CD4-positive, alpha-beta T cell treated with Interleukin-4 for 1 hour (primary cell): ENCODE results near the gene ACOT11.

Experiments
- DNase-seq, 2 donors: peaks; one replicate each; pipeline ENCODE4 v3.0.0-alpha.2; 2020 to 2022

ACOT11 gene

DNA sequence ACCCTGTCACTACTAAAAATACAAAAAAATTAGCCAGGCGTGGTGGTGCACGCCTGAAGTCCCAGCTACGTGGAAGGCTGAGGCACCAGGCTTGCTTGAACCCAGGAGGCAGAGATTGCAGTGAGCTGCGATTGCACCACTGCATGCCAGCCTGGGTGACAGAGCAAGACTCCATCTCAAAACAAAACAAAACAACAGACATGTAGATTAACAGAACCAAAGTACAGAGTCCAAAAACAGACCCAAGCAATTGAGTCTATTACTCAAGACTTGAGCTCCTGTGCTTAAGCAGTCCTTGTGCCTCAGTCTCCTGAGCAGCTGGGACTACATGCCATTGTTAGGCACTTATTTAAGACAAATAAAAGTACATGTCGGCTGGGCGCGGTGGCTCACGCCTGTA is 9.5 kb upstream of the ACOT11 start:
- DNase-seq, result no peak

- DNase-seq, result no peak
Measured at GRCh38 chr1:54540582-54541295, 7.3 kb upstream of the ACOT11 start.

- DNase-seq, result peak; percentile 40 to 41
Measured at GRCh38 chr1:54542120-54542961, 5.7 kb upstream of the ACOT11 start.

GRCh38 chr1:54542962-54543539 is 5.0 kb upstream of the ACOT11 start:
- no peak for DNase-seq

DNA sequence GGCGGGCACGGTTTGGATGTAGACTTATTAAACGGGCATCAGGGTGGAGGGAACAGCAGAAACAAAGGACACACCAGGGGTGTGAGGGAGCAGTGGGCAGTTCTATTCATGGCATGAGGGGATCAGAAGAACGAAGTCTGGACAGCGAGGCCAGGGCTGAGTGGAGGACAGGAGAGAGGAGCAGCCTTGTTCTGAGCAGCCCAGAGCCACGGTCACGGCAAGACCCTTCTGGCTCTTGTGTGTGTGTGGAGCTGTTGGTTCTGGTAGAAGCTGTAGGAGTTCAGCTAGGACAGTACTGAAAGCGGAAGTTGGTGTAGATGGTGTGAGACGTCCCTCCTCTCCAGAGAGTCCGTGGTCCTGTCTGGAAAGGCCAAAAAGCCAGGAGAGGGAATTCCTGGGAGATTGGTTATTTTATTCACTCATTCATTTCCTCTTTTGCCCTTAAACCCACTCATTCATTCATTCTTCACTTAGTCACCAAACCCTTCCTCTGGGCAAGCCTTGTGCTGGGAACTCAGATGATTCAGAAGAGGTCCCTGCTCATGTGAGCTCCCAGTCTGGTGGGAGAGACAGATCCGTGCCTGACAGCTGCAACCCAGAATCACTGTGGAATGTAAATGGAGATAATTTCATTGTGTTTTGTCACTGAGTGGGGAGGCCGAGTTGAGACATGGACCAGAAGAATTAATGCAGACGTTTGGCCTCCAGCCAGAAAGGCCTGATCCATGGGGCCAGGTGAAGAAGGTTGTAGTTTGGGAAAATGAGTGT is 4.1 kb upstream of the ACOT11 start:
- DNase-seq, result no peak

DNA sequence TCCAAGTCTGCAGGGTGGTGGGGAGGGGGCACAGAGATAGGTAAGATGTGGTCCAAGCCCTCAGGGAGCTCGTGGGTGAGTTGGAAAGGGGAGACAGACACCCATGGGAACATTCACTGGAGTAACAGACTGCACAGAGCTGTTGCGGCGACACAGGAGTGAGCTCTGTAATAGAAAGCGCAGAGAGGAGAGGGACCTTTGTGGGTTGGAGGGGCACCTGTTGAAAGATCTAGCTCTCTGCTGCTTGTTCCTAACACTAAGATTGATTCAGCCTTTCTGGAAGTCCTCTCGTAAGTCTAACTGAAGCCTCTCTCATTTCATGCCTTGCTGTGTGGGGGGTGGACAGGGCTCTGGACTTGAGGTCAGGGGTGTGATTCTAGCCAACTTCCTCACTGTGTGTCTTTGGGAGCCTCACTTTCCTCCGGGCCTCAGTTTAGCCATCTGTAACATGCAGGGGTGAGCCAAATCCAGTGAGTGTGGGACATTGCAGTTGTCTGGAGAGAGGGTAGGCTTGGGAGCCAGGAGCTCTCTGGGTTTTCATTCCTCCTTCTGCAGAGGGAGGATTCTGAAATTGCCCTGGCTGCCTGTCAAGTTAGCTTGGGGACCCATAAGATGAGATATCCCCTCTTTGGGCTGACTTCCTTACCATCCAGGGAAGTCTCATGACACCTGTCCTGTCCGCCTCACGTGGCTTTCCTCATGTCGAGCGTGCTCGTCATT is 2.0 kb upstream of the ACOT11 start:
- no peak for DNase-seq

DNA sequence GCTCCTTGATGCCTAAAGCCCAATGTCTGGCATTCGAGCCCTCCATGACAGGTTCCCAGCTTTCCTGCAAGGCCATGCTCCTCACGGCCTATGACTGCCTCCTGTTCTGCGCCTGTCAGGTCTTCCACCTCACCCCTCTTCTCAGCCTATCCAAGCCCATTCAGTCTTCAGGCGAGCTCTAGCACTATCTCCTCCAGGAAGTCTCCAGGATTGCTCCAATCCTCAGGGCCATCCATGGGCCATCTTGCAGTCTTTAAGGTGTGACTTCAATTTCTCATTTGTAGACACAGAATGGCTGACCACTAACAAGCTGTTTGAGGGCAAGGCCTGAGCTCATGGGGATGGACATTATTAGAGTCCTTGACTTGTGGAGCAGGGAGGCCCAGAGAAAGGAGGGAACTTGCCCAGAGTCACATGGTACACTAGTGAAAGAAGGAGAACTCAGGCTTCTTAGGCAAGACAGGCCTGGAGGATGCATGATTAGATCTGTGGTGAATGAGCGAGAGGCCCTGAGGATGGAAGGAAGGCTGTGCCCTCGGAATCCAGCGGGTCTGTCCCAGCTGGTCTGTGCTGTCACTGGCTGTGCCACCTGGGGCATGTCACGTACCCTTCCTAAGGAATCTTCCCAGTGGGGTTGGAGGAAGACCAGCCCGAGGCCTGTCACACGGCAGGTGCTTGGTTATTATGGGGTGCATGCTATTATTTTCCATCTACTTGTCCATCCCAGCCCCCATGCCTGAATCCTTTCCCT is 1.2 kb upstream of the ACOT11 start:
- no peak for DNase-seq

DNA sequence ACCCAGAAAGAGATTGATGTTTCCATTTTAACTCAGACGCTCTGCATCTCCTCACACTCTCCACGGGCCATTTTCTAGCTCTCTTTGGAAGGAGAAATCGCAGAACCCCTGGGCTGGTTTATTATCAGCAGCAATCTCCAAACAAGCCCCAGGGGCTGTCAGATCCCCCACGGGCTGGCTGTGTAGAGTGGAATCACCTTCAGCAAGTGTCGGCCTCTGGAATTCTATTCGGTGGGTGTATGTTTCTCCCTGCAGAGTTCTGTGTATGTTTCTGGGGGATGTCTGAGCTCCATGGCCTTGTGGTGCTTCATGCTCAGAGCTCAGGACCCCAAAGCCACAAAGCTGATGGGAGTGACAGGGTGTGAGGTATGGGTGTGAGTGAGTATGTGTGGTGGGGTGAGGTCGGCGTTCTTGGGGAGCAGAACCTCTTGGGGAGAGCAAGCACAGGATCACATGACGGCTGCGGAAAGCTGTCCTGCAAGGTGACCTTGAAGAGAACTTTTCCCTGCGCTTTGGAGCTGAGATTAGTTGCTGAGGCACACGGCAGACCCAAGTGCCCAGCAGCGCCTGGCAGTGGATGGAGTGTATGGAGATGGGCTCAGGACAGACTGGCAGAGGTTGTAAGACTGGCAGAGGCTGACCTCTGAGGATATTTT is 489 bp downstream of the ACOT11 start:
- DNase-seq, result no peak

DNA sequence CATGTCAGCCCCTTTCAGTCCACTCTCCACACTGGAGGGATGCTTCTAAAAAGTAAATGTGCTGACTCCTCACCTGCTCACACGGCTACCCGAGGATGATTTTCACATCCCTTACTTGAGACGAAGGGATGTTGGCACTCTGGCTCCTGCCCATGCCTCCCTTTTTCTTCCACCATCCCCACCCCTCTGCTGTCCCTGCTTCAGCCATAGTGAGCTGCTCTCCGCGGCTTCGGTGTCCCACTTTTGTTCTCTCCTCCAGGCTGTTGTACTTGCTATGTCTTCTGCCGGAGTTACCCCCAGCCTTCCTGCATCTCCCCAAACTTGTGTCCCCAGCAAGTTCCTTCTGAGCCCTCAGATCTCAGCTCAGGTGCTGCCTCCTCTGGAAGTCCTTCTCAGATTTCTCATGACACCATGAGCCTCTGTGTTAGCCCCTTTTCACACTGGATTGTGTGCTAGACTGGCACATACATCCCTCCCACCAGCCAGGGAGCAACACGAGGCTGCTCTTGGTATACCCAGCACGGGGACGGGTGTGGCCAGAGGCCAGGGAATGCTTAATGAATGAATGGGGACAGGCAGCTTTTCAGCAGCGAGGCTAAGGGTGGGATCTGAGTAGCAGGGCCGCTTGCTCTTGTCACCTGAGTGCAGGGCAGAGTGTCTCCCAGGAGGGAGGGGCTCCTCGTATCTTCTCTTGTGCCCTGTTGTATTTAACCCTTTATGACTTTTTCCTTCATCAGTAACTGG is 1.3 kb downstream of the ACOT11 start:
- no peak for DNase-seq

DNA sequence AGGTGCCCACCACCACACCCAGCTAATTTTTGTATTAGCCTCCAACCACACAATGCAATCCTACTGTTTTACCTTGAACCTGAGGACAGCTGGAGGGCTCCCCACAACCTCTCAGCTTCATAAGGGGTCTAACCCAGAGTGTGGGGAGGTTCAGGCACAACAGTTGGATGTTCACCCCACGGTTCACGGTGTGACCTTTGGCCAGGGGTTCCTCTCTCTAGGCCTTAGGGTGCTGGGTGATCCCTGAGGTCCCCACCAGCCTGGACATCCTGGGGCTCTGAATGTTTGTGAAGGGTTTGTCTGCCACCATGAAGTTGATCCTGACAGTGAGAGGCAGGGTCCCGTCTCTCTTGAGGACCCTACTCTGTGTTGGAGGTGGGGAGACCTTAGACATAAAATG is 3.9 kb downstream of the ACOT11 start:
- DNase-seq, result no peak

GRCh38 chr1:54553602-54554313 is 5.7 kb downstream of the ACOT11 start:
- no peak for DNase-seq

- no peak for DNase-seq
Measured at GRCh38 chr1:54556110-54556509, 8.1 kb downstream of the ACOT11 start.

- no peak for DNase-seq
Measured at GRCh38 chr1:54557671-54558355, 9.8 kb downstream of the ACOT11 start.

GRCh38 chr1:54558434-54559030 is 10.5 kb downstream of the ACOT11 start:
- no peak for DNase-seq

GRCh38 chr1:54559111-54559548 is 11.1 kb downstream of the ACOT11 start:
- no peak for DNase-seq

DNA sequence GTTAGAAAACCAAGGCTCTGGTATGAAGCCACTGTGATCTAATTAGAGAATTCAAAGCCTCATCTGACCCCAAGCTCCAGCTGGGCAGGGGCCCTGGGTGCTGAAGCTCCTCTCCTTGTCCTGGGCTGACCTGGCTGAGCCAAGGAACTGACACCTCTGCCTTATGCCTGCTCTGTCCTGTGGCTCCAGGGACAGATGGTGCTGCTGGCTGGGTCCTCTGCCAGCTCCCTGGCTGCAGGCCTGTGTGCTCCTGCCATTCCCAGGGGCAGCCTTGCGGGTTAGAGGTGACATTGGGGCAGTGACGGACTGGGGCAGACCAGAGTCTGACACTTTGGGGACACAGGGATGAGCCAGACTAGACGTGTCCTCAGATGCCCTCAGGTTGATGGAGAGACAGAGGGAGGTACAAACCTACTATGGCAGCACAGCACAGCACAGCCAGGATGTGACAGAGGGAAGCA is 11.8 kb downstream of the ACOT11 start:
- DNase-seq, result no peak

DNA sequence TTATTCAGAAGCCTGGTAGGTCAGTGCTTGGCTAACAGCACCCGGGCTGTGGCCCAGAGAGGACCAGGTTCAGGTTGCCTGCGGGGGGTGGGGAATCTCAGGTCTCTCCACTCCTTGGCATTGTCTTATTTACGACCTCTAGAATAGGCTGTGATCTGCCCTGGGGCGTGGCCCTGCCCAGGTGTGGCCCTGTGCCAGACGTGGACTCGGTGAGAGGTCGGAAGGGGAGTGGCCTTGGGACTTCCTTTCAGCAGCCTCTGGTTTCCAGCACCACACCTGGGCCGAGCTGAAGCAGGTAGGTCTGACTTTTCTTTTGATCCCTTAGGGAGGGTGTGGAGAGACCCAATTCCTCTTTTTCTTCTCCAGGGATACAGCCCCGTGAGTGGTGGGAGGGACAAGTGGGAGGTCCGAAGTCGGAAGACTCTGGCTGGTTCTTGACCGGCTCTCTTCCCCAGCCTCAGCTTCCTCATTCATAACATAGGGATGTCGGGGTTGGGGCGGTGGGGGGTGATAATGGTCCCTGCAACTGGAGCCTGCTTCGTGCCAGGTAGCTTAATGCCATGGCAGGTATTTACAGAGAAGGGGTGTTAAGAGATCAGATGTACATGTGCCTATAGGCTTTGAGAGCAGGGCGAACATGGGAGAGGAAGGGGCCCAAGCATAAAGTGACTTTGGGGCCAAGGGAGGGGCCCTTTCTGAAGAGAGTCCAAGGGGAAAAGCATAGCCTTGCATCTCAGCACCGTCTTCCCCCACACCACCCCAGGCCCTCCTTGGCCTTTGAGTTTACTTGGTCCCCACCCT is 16.5 kb downstream of the ACOT11 start:
- no peak for DNase-seq

DNA sequence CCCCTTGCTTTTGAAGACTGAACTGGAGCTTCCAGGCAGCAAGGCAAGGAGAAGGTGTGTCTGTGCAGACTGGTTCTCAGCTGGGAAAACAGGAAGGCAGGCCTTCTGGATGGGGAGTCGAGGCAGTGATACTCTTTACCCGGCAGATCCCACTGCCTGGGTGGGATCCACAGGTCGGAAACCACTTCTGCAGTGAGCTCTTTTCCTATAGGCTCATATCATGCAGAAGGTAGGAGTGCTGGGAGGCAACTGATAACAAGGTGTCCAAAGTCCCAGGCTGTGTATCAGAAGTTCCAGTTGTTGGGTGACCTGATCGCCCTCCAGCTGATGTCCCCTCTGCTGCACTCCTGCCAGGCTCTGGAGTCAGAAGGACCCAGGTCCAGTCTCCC is 17.1 kb downstream of the ACOT11 start:
- no peak for DNase-seq
